Measurements from ENCODE around the gene CAMK2G.

The CAMK2G gene

GRCh38 chr10:73762915-73763314 lies 111.4 kb downstream of the CAMK2G start:
- no peak for DNase-seq (ENCODE audit: extremely low read depth, low read depth)
- no peak for TF ChIP-seq CTCF (IDR thresholded peaks at IDR 0.05; ENCODE audit: low read depth, low read length, missing control alignments)
- no peak overlapping the region for H3K4me3 ChIP-seq (replicated peaks; ENCODE audit: low read depth, low read length)

All from HFF-Myc (cell line).